ENCODE results near the gene DAPK1.

DNA sequence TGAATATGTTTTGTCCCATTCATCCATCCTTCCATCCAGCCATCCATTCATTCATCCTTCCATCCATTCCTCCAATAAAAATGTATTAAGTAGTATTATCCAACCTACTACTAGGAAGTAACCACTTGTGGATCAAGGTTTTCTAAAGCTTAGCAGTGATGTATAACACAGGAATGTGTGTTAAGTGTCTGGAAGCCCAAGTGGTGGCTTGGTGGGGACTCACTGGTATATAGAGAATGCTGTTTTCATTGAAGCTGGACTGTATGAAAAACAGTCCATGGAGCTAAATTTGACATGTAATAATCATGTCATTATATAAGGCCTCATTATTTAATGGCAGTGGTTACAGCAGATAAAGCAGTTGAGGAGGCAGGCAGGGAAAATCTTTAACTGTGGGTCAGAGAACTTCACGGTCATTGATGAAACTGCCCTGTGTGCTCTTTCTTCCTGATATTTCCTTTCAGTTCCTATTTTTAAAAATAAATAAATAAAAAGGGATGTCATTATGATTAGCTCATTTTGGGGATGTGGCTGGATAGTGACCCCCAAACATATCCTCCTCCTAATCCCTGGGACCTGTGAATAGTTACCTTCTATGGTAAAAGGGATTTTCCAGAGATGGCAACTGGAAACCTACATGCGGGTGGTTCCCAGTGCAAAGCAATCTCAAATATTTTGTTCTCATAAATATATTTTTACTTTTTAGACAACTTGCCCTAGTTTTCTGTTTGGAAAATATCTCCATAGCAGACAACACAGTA is 82.3 kb downstream of the DAPK1 start:
- TF ChIP-seq, protein P1, sequence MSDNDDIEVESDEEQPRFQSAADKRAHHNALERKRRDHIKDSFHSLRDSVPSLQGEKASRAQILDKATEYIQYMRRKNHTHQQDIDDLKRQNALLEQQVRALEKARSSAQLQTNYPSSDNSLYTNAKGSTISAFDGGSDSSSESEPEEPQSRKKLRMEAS (IDR thresholded peaks at IDR 0.05; ENCODE audit: insufficient read depth, insufficient read length), result no peak
- TF ChIP-seq, protein P2, sequence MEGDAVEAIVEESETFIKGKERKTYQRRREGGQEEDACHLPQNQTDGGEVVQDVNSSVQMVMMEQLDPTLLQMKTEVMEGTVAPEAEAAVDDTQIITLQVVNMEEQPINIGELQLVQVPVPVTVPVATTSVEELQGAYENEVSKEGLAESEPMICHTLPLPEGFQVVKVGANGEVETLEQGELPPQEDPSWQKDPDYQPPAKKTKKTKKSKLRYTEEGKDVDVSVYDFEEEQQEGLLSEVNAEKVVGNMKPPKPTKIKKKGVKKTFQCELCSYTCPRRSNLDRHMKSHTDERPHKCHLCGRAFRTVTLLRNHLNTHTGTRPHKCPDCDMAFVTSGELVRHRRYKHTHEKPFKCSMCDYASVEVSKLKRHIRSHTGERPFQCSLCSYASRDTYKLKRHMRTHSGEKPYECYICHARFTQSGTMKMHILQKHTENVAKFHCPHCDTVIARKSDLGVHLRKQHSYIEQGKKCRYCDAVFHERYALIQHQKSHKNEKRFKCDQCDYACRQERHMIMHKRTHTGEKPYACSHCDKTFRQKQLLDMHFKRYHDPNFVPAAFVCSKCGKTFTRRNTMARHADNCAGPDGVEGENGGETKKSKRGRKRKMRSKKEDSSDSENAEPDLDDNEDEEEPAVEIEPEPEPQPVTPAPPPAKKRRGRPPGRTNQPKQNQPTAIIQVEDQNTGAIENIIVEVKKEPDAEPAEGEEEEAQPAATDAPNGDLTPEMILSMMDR (IDR thresholded peaks at IDR 0.05; ENCODE audit: extremely low read depth in 1 of 2, insufficient read depth in 1 of 2, low read depth in 1 of 2, low read length in 2 of 2), result no peak
- no peak for TF ChIP-seq POLR2A (IDR thresholded peaks at IDR 0.05; ENCODE audit: low read depth, low read length)
- no peak for TF ChIP-seq MYC (IDR thresholded peaks at IDR 0.05; ENCODE audit: low read depth, low read length)
- TF ChIP-seq EZH2 (IDR thresholded peaks at IDR 0.05; ENCODE audit: borderline replicate concordance, low read depth, low read length, severe bottlenecking), result no peak
